Nephron (organoid): ENCODE data around the gene SNX6.

Experiments
- H3K27ac Mint-ChIP-seq, 3 experiments: 2 replicates each; pipeline ENCODE4 v1.8.0; 2020; ENCODE audit warnings: mixed read lengths in 3 of 3, mild to moderate bottlenecking in 2 of 3, moderate library complexity in 1 of 3
- H3K27me3 Mint-ChIP-seq: 2 replicates; pipeline ENCODE4 v1.8.0; 2021; ENCODE audit warnings: low read depth, mild to moderate bottlenecking, moderate library complexity, mixed read lengths
- H3K36me3 Mint-ChIP-seq: 2 replicates; pipeline ENCODE4 v1.8.0; 2020; ENCODE audit warnings: low read depth, mixed read lengths
- H3K4me1 Mint-ChIP-seq: 2 replicates; pipeline ENCODE4 v1.8.0; 2020; ENCODE audit warnings: mixed read lengths
- H3K4me3 Mint-ChIP-seq, 3 experiments: 2 replicates each; pipeline ENCODE4 v1.8.0; 2020; ENCODE audit warnings: mild to moderate bottlenecking in 3 of 3, mixed read lengths in 3 of 3, moderate library complexity in 2 of 3
- H3K9me3 Mint-ChIP-seq: 2 replicates; pipeline ENCODE4 v1.8.0; 2020; ENCODE audit warnings: mixed read lengths
- TF ChIP-seq, protein P1 (sequence below), 3 experiments: fragments of 200-600 bp; sonication (generic); IDR thresholded peaks; one replicate each; pipeline ENCODE4 v1.5.0; 2021; ENCODE audit warnings: antibody characterized with exemption in 3 of 3; ENCODE audit not compliant: unreplicated experiment in 3 of 3

The SNX6 gene

DNA sequence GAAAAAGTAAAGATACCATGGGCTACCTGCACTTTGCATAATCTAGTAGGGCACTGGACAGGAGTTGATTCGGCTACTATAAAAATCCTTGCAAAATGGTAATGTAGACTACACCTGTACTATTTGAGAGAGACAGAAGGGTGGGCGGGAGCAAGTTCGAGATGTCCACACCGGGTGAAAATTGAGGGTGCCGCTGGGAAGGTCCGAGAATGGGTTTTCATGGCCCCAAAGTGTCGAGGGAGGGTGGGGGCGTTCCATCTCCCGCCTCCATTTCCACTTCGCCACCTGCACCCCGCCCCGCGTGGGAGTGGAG lies 648 bp downstream of the SNX6 start:
- Mint-ChIP-seq H3K36me3 (peaks cover 14% of the 10 kb centered on the region), H3K9me3 (peaks cover 3% of the 10 kb centered on the region), H3K27me3 (no peaks in the 10 kb centered on the region), H3K4me1 (peaks cover 7% of the 10 kb centered on the region), H3K4me3 (peak overlapping the region; percentile 93 to 98 (median 95)), H3K27ac (peak overlapping the region; percentile 81 to 96 (median 91))
- TF ChIP-seq, protein P1, sequence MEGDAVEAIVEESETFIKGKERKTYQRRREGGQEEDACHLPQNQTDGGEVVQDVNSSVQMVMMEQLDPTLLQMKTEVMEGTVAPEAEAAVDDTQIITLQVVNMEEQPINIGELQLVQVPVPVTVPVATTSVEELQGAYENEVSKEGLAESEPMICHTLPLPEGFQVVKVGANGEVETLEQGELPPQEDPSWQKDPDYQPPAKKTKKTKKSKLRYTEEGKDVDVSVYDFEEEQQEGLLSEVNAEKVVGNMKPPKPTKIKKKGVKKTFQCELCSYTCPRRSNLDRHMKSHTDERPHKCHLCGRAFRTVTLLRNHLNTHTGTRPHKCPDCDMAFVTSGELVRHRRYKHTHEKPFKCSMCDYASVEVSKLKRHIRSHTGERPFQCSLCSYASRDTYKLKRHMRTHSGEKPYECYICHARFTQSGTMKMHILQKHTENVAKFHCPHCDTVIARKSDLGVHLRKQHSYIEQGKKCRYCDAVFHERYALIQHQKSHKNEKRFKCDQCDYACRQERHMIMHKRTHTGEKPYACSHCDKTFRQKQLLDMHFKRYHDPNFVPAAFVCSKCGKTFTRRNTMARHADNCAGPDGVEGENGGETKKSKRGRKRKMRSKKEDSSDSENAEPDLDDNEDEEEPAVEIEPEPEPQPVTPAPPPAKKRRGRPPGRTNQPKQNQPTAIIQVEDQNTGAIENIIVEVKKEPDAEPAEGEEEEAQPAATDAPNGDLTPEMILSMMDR (IDR thresholded peaks at IDR 0.05; ENCODE audit: unreplicated experiment in 3 of 3) = no peak

DNA sequence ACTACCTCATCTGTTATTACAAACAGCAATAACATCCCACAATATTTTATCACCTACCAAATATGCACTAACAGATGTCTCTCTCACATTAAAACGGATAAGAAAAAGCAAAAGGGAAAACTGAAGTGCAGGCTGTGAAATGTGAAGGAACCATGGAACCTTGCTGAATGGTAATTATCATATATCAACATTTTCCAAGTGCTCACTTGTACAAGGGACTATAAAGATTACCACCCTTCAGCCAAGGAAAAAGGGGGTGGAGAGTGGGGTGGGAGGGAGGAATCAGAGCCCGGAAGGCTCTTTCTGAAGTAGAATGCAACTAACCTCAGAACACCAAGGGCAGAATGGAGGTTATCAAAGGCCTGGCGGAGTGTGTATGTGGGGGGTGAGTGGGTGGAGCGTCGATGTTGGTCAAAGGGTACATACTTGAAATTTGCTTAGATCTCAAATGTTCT lies 1.2 kb downstream of the SNX6 start:
- H3K27me3 Mint-ChIP-seq = no peaks in the 10 kb centered on the region
- H3K4me3 Mint-ChIP-seq = peak overlapping the region; percentile 93 to 98 (median 95)
- peaks cover 7% of the 10 kb centered on the region for H3K4me1 Mint-ChIP-seq
- peaks cover 3% of the 10 kb centered on the region for H3K9me3 Mint-ChIP-seq
- peaks cover 15% of the 10 kb centered on the region for H3K36me3 Mint-ChIP-seq
- H3K27ac Mint-ChIP-seq = peak overlapping the region; percentile 81 to 96 (median 91)
- TF ChIP-seq, protein P1 (IDR thresholded peaks at IDR 0.05; ENCODE audit: unreplicated experiment in 3 of 3) = no peak

DNA sequence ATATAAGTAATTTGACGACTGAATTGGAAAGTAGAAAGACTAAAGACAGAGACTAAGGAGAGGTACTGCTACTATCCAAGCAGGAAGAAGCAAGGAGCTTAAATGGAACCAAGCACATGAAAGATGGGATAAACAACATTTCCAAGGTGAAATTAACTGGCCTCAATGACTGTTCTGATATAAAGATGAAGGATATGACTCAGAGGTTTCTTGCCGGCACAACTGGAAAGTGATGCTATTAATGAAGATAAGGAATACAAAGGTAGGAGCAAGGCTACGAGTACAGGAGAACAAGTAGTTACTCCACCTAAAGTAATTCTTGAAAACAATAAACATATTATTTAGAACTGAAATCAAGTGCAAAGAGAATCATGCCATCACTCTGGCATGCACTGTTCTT lies 6.4 kb downstream of the SNX6 start:
- Mint-ChIP-seq H3K36me3 (peaks cover 55% of the 10 kb centered on the region), H3K27ac (no peak overlapping the region), H3K9me3 (no peaks in the 10 kb centered on the region), H3K27me3 (no peaks in the 10 kb centered on the region), H3K4me3 (no peak overlapping the region), H3K4me1 (peaks cover 1% of the 10 kb centered on the region)
- TF ChIP-seq, protein P1 (IDR thresholded peaks at IDR 0.05; ENCODE audit: unreplicated experiment in 3 of 3) = no peak

DNA sequence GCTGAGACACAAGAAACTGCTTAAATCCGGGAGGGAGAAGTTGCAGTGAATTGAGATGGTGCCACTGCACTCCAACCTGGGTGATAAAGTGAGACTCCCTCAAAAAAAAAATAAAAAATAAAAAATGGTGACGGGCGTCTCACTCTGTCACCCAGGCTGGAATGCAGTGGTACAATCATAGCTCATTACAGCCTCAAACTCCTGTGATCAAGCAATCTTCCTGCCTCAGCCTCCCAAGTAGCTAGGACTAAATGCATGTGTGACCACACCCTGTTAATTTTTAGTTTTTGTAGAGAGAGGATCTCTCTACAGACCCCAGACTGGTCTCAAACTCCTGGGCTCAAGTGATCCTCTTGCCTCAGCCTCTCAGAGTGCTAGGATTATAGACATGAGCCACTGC lies 9.1 kb downstream of the SNX6 start:
- TF ChIP-seq, protein P1 (IDR thresholded peaks at IDR 0.05; ENCODE audit: unreplicated experiment in 3 of 3) = no peak
- H3K27me3 Mint-ChIP-seq = no peaks in the 10 kb centered on the region
- no peak overlapping the region for H3K27ac Mint-ChIP-seq
- no peaks in the 10 kb centered on the region for H3K9me3 Mint-ChIP-seq
- no peak overlapping the region for H3K4me3 Mint-ChIP-seq
- peaks cover 65% of the 10 kb centered on the region for H3K36me3 Mint-ChIP-seq
- no peaks in the 10 kb centered on the region for H3K4me1 Mint-ChIP-seq

DNA sequence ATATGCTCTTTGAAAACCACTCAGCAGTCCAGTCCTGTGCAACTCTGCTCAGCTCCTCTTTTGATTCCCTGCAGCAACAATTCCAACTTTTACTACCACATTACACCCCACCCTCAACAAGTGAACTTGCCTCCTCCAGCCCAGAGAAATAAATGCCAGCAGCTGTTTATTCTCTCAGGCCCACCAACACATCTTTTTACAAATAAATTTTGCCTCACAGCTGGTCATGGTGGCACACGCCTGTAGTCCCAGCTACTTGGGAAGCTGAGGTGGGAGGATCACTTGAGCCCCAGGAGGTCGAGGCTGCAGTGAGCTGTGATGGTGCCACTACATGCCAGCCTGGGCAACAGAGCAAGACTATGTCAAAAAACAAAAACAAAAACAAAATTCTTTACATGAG lies 9.8 kb downstream of the SNX6 start:
- Mint-ChIP-seq H3K4me1 (no peaks in the 10 kb centered on the region), H3K27me3 (no peaks in the 10 kb centered on the region), H3K27ac (no peak overlapping the region), H3K36me3 (peaks cover 66% of the 10 kb centered on the region), H3K9me3 (no peaks in the 10 kb centered on the region), H3K4me3 (no peak overlapping the region)
- TF ChIP-seq, protein P1 (IDR thresholded peaks at IDR 0.05; ENCODE audit: unreplicated experiment in 3 of 3) = no peak

DNA sequence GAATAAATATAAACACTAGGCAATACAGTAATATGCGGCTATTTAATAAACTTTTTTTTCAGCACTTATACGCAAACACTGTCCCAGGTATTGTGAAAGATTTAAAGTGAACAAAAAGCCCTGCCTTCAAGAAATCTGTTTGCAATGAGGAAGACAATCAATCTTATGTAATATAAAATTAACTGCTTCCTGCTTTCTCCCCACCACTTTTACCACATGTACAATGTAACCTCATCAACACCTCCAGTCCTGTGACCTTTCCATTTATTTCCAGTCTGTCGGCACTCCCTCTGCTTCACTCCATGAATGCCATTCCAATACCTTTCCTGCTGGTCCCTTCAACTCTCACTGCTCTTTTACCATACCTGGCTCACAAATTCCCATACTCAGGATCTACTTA lies 10.5 kb downstream of the SNX6 start:
- H3K27me3 Mint-ChIP-seq = no peaks in the 10 kb centered on the region
- TF ChIP-seq, protein P1 (IDR thresholded peaks at IDR 0.05; ENCODE audit: unreplicated experiment in 3 of 3) = no peak
- no peaks in the 10 kb centered on the region for H3K4me1 Mint-ChIP-seq
- H3K36me3 Mint-ChIP-seq = peaks cover 68% of the 10 kb centered on the region
- H3K9me3 Mint-ChIP-seq = no peaks in the 10 kb centered on the region
- no peak overlapping the region for H3K4me3 Mint-ChIP-seq
- peak overlapping the region in 1 of 3 experiments; percentile 65 for H3K27ac Mint-ChIP-seq
